Thyroid gland (tissue), 4 donors: ENCODE measurements around the gene GALNT9. TPM values are rescaled to one million over a fixed set of nuclear protein-coding genes. Genes with fewer than 3 reads are reported as not detected.

ENCODE experiments used
- DNase-seq, 2 donors: peaks; one replicate each; pipeline ENCODE4 v3.0.0-alpha.2; 2019
- H3K27ac ChIP-seq, 3 donors: fragments of 200-600 bp; sonication (generic); 1 replicate in 2 of 3; 2 replicates in 1 of 3; pipeline ENCODE4 v1.5.1; 2016 to 2019; ENCODE audit warnings: mild to moderate bottlenecking in 1 of 3, moderate library complexity in 1 of 3
- H3K27me3 ChIP-seq: fragments of 200-600 bp; sonication (generic); one replicate; pipeline ENCODE4 v1.5.1; 2019
- H3K36me3 ChIP-seq, 2 donors: fragments of 200-600 bp; sonication (generic); one replicate each; pipeline ENCODE4 v1.5.1; 2016 to 2019
- H3K4me1 ChIP-seq, 2 donors: fragments of 200-600 bp; sonication (generic); one replicate each; pipeline ENCODE4 v1.5.1; 2017 to 2019
- H3K4me3 ChIP-seq, 3 donors: fragments of 200-600 bp; sonication (generic); replicated peaks in 1 of 3; 1 replicate in 2 of 3; 2 replicates in 1 of 3; pipeline ENCODE4 v1.5.1; 2016; ENCODE audit warnings: mild to moderate bottlenecking in 1 of 3
- H3K9me3 ChIP-seq: fragments of 200-600 bp; sonication (generic); one replicate; pipeline ENCODE4 v1.5.1; 2017
- POLR2A ChIP-seq, 2 donors: fragments of 450-650 bp; IDR thresholded peaks; one replicate each; pipeline ENCODE4 v1.6.1; 2017; ENCODE audit warnings: antibody characterized with exemption in 2 of 2, mild to moderate bottlenecking in 2 of 2, moderate library complexity in 1 of 2
- WGBS, 2 donors: methylation state at CpG; one replicate each; pipeline ENCODE4 v1.1.5; 2017; 5-methylcytosine and 5-hydroxymethylcytosine counted together
- intact Hi-C: fragments of 100-400 bp; cut with DNase I; formaldehyde crosslinking; loops from one replicate; pipeline ENCODE4 v1.15.1; 2023
- total RNA-seq, 4 donors: library from RNA; depleted of rRNA; stranded (reverse); fragments of >200 nt; gene quantifications; one replicate each; pipeline ENCODE4 v1.2.3, GENCODE V29; 2016
- TF ChIP-seq, protein P1 (sequence below), 6 experiments: fragments of 200-600 bp in 3 of 6; fragments of 450-650 bp in 3 of 6; sonication (generic) in 3 of 6; IDR thresholded peaks; one replicate each; pipeline ENCODE4 v1.5.1; 2016 to 2019; ENCODE audit warnings: antibody characterized with exemption in 6 of 6, mild to moderate bottlenecking in 2 of 6, inconsistent platforms in 1 of 6, moderate library complexity in 1 of 6

Gene GALNT9
- total RNA-seq, 4 donors from 2014 or later, result 2.2 to 29.2 (median 15.9) TPM

DNA sequence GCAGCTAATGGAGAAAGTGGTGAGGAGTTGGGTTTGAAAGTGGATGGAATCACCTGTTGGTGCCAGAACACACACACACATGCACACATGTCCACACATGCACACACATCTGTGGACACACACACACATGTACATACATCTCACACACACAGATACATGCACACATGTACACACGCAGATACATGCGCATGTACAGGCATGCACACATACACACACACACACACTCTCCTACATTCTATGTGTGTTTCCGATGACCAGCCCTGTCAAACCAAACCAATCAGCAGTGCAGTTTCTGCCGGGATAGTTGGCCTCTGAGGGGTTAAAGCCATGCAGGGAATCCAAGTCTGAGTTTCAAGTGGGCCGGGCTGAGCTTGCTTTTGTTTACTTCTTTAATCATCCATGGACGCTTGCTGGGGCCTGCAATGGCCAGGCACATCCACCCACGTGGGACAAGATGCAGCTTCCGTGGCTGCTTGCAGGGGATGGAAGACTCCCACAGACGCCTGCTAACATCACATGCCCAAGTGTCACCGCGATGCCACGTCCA, 52.5 kb downstream of the GALNT9 start:
- H3K4me3 ChIP-seq, result no peak overlapping the region
- H3K27ac ChIP-seq, result peak overlapping the region in 1 of 3 donors; percentile 58
- WGBS, 2 donors, result 46 to 50% methylated on average over 10 to 12 of the region's 12 CpGs
- peaks cover 48 to 59% of the 10 kb centered on the region in 2 donors for H3K4me1 ChIP-seq
- DNase-seq, result no peak
- no peaks in the 10 kb centered on the region for H3K36me3 ChIP-seq
- H3K27me3 ChIP-seq, result no peaks in the 10 kb centered on the region
- no peaks in the 10 kb centered on the region for H3K9me3 ChIP-seq
- intact Hi-C loops, result loop anchor here (10.0 kb wide), 1 partner anchor 48 kb away; the partner anchor contains the start of gene GALNT9
- TF ChIP-seq, protein P1, sequence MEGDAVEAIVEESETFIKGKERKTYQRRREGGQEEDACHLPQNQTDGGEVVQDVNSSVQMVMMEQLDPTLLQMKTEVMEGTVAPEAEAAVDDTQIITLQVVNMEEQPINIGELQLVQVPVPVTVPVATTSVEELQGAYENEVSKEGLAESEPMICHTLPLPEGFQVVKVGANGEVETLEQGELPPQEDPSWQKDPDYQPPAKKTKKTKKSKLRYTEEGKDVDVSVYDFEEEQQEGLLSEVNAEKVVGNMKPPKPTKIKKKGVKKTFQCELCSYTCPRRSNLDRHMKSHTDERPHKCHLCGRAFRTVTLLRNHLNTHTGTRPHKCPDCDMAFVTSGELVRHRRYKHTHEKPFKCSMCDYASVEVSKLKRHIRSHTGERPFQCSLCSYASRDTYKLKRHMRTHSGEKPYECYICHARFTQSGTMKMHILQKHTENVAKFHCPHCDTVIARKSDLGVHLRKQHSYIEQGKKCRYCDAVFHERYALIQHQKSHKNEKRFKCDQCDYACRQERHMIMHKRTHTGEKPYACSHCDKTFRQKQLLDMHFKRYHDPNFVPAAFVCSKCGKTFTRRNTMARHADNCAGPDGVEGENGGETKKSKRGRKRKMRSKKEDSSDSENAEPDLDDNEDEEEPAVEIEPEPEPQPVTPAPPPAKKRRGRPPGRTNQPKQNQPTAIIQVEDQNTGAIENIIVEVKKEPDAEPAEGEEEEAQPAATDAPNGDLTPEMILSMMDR (IDR thresholded peaks at IDR 0.05), result no peak
- no peak for TF ChIP-seq POLR2A (IDR thresholded peaks at IDR 0.05)

DNA sequence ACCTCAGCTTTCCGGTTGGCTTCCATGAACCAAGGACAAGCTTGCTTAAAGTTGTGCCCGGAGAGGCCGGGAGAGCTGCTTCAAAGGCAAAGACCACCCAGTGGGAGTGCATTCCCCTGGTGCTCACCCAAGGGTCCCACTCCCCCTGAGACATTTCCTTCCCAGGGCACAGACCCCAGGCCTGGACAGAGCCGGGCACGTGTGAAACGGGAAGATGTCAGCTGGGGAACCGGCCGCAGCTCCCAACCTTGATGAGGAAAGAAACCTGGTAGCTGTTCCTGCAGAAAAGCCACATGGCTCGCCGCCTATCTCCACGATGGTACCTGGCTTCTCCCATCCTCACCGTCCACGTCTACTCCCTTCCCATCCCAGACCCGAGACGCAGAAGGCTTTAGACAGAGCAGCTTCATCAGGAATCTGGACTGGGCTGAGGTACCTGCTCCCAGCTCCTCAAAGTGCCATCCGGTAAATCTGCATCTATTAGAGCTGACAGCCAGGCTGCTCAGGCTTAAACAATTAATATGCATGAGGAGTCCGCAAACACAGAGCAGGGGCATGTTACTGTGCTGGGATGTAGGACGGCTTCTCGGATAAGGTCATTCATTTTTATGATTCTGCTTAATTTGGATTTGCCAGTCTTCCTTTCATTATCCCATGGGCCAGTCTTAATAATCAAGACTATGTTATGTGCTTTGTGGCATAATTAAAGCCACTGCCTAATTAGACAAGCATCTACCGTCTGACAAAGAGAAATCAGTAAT, 53.1 kb downstream of the GALNT9 start:
- intact Hi-C loops, result loop anchor here (10.0 kb wide), 1 partner anchor 49 kb away; the partner anchor contains the start of gene GALNT9

DNA sequence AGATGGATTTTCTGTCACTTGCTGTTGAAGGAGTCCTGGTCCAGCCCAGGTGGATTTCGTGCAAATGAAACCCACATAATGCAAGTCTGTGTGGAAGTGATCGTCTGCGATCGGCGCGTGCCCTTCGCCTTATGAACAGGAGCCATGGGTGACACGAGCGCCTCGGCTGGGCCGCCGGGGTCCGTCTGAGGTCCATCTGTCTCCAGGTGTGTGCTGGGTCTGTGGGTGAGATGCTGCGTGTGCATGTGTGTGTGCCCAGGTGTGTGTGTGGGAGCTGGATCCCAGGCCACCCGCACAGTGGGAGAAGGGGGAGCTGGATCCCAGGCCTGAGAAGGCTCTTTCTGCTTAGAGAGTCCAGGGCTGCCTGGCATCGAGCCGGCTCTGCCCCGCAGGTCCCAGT, 53.8 kb downstream of the GALNT9 start:
- H3K36me3 ChIP-seq, result no peaks in the 10 kb centered on the region
- H3K4me1 ChIP-seq, result peaks cover 60 to 67% of the 10 kb centered on the region in 2 donors
- intact Hi-C loops, result loop anchor here (10.0 kb wide), 1 partner anchor 49 kb away; the partner anchor contains the start of gene GALNT9
- DNase-seq, result no peak
- H3K27ac ChIP-seq, result no peak overlapping the region
- no peak overlapping the region for H3K4me3 ChIP-seq
- no peak for TF ChIP-seq POLR2A (IDR thresholded peaks at IDR 0.05)
- TF ChIP-seq, protein P1 (IDR thresholded peaks at IDR 0.05), result no peak
- WGBS, 2 donors, result 96 to 97% methylated on average over 13 of the region's 18 CpGs
- H3K9me3 ChIP-seq, result no peaks in the 10 kb centered on the region
- no peaks in the 10 kb centered on the region for H3K27me3 ChIP-seq

More for the DNA sequence above, 53.1 kb downstream of the GALNT9 start:
- no peak overlapping the region for H3K27ac ChIP-seq
- 86 to 88% methylated on average over 12 to 17 of the region's 20 CpGs for WGBS, 2 donors
- H3K36me3 ChIP-seq, result no peaks in the 10 kb centered on the region
- no peaks in the 10 kb centered on the region for H3K27me3 ChIP-seq
- H3K4me3 ChIP-seq, result no peak overlapping the region
- DNase-seq, result no peak
- peaks cover 55 to 66% of the 10 kb centered on the region in 2 donors for H3K4me1 ChIP-seq
- no peak for TF ChIP-seq POLR2A (IDR thresholded peaks at IDR 0.05)
- TF ChIP-seq, protein P1 (IDR thresholded peaks at IDR 0.05), result no peak
- H3K9me3 ChIP-seq, result no peaks in the 10 kb centered on the region

DNA sequence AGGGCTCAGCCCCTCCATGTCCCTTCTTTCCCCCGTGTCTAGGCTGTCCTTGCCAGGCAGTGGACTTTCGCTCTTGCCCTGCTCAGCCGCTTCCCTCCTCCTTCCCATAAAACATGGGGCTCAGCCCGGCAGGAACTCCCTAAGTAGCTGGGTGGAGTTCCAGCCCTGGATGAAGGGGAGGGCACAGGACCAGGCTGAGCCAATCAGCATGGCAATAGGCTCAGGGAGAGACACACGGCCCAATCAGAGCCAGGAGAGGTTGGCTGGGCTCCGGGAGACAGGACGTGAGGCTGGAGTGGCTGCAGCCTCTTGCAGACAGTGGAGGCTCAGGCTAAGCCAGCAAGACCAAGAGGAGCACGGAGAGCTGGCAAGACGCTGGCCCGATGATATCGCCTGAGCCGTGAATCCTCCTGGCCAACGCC, 54.3 kb downstream of the GALNT9 start:
- Histone ChIP-seq H3K9me3 (no peaks in the 10 kb centered on the region), H3K27ac (peak overlapping the region in 2 of 3 donors; percentile 36 to 96), H3K4me1 (peaks cover 62 to 67% of the 10 kb centered on the region in 2 donors), H3K36me3 (no peaks in the 10 kb centered on the region), H3K4me3 (no peak overlapping the region), H3K27me3 (no peaks in the 10 kb centered on the region)
- intact Hi-C loops, result loop anchor here (10.0 kb wide), 1 partner anchor 50 kb away; the partner anchor contains the start of gene GALNT9
- 59 to 66% methylated on average over 12 to 13 of the region's 13 CpGs for WGBS, 2 donors
- DNase-seq, result peak; percentile 44 to 59
- TF ChIP-seq POLR2A (IDR thresholded peaks at IDR 0.05), result no peak
- TF ChIP-seq, protein P1 (IDR thresholded peaks at IDR 0.05), result no peak

DNA sequence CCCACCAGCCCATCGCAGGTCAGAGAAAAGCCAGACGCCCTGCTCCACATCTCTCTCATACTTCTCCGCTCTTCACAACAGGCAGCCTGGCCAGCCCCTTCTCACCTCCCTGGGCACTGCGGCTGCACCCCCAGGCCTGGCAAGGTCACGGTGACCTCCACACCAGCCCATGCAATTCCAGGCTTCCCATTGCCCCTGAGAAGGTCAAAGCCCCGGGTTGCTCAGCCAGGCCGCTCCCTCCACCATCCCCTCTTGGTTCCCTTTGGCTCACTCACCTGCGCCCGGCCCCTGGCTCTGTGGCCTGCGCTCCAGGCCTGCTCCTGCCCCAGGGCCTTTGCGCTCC, 55.4 kb downstream of the GALNT9 start:
- Histone ChIP-seq H3K4me1 (peaks cover 62 to 71% of the 10 kb centered on the region in 2 donors), H3K27ac (peak overlapping the region; percentile 91 to 97 (median 96)), H3K27me3 (no peaks in the 10 kb centered on the region), H3K9me3 (no peaks in the 10 kb centered on the region), H3K4me3 (no peak overlapping the region), H3K36me3 (no peaks in the 10 kb centered on the region)
- no peak for TF ChIP-seq POLR2A (IDR thresholded peaks at IDR 0.05)
- TF ChIP-seq, protein P1 (IDR thresholded peaks at IDR 0.05), result no peak
- WGBS, 2 donors, result 65 to 66% methylated on average over 11 of the region's 11 CpGs
- intact Hi-C loops, result loop anchor here (10.0 kb wide), 1 partner anchor 51 kb away; the partner anchor contains the start of gene GALNT9
- no peak for DNase-seq
